ENCODE data around the gene ADAD2.
A peak's percentile ranks its signal among the peaks of the same experiment; 100 is the strongest.

ADAD2 gene

DNA sequence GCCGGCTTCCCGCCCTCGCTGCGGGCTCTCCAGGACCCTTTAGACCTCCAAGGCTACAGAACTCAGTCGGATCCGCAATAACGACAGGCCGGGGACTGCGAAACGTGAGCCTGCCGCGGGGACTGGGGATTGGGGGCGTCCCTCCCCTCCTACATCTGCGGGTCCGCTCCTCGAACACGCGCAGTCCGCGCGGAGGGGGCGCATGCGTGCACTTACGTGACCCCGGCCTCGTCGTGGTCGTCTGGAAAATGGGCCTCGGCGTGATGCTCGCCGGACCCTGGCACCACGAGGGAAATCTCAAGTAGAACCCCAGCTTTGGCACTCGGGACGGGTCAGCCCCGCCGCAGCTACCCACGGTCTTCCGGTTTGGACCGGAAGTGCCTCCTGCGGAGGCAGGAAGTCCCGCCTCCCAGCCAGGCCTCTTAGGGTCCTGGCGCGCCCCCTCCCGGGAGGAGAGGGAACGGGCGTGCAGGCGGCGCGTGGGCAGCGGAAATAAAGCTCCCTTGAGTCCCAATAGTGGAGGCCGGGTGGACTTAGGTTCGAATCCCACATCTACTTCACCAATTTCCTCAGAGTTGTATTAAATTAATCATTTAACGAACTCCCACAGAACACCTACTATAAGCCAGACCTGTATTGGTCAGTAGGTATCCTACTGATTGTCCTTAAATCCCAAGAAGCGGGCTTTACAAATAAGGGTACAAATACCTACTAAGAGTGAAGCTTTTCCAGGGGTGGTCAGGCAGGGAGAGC lies 4.1 kb upstream of the ADAD2 start, which contains the start of gene TAF1C:
Gene TAF1C, minus strand, starts transcription at position 373 of the 753 bp plus-strand sequence. CDS start 2,069 bp downstream, outside the sequence.
- H3K4me3 ChIP-seq (replicated peaks in 1 of 2; ENCODE audit: low read depth in 2 of 2, low read length in 2 of 2) = peak within 1 kb of the TSS; percentile 99 to 100
- TF ChIP-seq, protein P1, sequence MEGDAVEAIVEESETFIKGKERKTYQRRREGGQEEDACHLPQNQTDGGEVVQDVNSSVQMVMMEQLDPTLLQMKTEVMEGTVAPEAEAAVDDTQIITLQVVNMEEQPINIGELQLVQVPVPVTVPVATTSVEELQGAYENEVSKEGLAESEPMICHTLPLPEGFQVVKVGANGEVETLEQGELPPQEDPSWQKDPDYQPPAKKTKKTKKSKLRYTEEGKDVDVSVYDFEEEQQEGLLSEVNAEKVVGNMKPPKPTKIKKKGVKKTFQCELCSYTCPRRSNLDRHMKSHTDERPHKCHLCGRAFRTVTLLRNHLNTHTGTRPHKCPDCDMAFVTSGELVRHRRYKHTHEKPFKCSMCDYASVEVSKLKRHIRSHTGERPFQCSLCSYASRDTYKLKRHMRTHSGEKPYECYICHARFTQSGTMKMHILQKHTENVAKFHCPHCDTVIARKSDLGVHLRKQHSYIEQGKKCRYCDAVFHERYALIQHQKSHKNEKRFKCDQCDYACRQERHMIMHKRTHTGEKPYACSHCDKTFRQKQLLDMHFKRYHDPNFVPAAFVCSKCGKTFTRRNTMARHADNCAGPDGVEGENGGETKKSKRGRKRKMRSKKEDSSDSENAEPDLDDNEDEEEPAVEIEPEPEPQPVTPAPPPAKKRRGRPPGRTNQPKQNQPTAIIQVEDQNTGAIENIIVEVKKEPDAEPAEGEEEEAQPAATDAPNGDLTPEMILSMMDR (IDR thresholded peaks at IDR 0.05; ENCODE audit: low read depth, low read length) = peak; percentile 98
- DNase-seq (ENCODE audit: low read depth in 2 of 2) = peak; percentile 97 to 98

DNA sequence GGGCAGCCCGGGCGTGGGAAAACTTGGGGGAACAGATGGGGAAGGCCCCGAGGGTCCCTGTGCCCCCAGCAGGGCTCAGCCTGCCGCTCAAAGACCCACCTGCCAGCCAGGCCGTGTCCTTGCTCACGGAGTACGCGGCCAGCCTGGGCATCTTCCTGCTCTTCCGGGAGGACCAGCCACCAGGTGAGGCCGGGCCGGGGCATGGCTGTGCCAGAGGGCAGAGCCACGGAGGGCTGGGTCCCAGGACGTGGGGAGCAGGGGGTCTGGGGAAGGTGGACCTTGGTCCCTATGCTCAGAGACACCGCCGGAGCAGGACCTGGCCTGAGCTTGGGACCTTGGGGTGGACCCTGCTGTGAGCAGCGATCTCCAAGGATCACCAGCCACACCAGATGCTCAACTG lies 509 bp downstream of the ADAD2 start:
- H3K4me3 ChIP-seq (replicated peaks in 1 of 2; ENCODE audit: low read depth in 2 of 2, low read length in 2 of 2) = no peak overlapping the region
- DNase-seq (ENCODE audit: low read depth in 2 of 2) = no peak
- TF ChIP-seq, protein P1 (IDR thresholded peaks at IDR 0.05; ENCODE audit: low read depth, low read length) = no peak

DNA sequence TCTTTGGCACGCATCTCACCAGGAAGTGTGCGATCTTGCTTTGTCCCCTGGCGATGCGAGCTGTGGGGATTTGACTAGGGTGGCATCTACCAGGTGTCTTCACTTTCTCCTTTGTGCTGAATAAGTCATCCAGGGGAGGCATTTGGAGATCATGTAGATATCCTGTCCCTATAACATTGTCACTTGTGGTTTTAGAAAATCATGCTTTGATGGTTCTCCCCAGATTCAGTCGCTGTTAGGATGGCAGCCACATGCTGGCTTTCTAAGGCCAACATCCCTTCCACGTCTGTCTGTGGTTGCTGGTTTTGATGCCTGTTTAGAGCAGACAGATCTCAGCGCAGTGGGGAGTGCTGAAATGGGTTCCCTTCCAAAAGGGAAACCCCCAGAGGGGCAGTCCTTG lies 2.5 kb downstream of the ADAD2 start:
- no peak overlapping the region for H3K4me3 ChIP-seq (replicated peaks in 1 of 2; ENCODE audit: low read depth in 2 of 2, low read length in 2 of 2)
- TF ChIP-seq, protein P1 (IDR thresholded peaks at IDR 0.05; ENCODE audit: low read depth, low read length) = no peak
- DNase-seq (ENCODE audit: low read depth in 2 of 2) = no peak

DNA sequence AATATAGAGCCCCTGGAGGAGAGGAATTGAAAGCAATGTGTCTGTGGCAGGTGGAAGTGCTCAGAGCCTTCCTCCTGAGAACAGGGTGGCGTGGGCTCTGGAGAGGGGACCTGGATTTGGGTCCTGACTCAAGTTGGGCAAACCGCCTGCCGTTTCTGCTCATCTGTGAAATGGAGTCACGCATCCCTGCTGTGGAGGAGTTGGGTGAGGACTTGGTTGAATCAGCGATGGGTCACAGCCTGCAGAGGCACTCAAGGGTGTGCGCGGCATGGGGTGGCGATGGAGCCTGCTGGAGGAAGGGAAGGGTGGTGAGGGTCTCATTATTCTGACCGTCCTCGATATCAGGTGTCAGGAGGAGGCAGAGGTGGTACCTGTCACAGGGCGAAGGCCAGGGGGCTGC lies 3.1 kb downstream of the ADAD2 start:
- H3K4me3 ChIP-seq (replicated peaks in 1 of 2; ENCODE audit: low read depth in 2 of 2, low read length in 2 of 2) = no peak overlapping the region
- TF ChIP-seq, protein P1 (IDR thresholded peaks at IDR 0.05; ENCODE audit: low read depth, low read length) = no peak
- no peak for DNase-seq (ENCODE audit: low read depth in 2 of 2)

DNA sequence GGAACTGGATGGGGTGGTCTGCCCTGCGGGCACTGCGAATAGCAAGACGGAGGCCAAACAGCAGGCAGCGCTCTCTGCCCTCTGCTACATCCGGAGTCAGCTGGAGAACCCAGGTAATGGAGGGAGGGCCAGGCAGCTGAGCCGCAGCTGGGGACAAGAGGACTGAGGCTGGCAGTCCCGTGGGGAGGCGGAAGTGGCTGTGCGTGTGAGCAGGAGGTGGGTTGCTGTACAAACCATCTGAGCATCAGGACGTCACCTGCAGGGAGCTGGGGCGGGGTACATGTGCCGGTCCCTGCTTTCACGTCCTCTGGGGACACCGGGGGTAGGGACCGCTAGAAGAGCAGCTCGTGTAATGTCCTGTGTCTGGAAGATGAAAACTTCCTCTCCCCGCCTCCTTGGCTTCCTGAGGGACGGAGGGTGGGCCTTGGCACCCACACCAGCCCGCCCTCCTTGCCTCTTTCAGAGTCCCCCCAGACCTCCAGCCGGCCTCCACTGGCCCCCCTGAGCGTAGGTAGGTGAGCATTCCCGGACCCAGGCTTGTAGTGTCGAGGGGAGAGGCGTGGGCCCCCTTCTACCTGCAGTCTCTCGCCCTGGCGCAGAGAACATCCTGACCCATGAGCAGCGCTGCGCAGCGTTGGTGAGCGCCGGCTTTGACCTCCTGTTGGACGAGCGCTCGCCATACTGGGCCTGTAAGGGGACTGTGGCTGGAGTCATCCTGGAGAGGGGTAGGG lies 3.7 kb downstream of the ADAD2 start:
- DNase-seq (ENCODE audit: low read depth in 2 of 2) = no peak
- TF ChIP-seq, protein P1 (IDR thresholded peaks at IDR 0.05; ENCODE audit: low read depth, low read length) = no peak
- H3K4me3 ChIP-seq (replicated peaks in 1 of 2; ENCODE audit: low read depth in 2 of 2, low read length in 2 of 2) = no peak overlapping the region

DNA sequence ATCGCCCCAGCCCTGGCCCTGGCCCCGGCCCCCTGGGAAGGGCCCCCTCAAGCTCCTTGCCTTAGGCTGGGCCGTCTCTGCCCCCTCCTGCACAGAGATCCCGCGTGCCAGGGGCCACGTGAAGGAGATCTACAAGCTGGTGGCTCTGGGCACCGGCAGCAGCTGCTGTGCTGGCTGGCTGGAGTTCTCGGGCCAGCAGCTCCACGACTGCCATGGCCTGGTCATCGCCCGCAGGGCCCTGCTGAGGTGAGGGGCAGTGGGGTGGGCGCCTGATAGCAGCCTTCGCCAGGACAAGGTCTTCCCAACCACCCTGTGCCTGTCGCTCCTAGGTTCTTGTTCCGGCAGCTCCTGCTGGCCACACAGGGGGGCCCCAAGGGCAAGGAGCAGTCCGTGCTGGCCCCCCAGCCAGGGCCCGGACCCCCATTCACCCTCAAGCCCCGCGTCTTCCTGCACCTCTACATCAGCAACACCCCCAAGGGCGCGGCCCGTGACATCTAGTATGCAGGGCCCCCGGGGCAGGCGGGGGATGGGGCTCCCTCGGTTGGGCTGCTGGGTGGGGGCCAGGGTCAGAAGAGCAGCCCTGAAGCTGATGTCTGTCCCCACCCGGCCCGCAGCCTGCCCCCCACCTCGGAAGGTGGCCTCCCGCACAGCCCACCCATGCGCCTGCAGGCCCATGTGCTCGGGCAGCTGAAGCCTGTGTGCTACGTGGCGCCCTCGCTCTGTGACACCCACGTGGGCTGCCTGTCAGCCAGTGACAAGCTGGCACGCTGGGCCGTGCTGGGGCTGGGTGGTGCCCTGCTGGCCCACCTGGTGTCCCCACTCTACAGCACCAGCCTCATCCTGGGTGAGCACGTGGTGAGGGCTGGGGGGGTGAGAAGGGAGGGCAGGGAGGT lies 4.5 kb downstream of the ADAD2 start:
- no peak overlapping the region for H3K4me3 ChIP-seq (replicated peaks in 1 of 2; ENCODE audit: low read depth in 2 of 2, low read length in 2 of 2)
- DNase-seq (ENCODE audit: low read depth in 2 of 2) = no peak
- TF ChIP-seq, protein P1 (IDR thresholded peaks at IDR 0.05; ENCODE audit: low read depth, low read length) = no peak
